ENCODE results near the gene TRMT2A.

The TRMT2A gene

GRCh38 chr22:20102203-20102780, 14.7 kb downstream of the TRMT2A start:
- no peak for DNase-seq

GRCh38 chr22:20101638-20102037, 15.4 kb downstream of the TRMT2A start:
- no peak for DNase-seq

GRCh38 chr22:20099099-20099711, 17.8 kb downstream of the TRMT2A start:
- DNase-seq = no peak

GRCh38 chr22:20096574-20097420, 20.2 kb downstream of the TRMT2A start:
- DNase-seq = no peak

GRCh38 chr22:20095521-20095920, 21.5 kb downstream of the TRMT2A start:
- no peak for DNase-seq

- DNase-seq = no peak
These were observed 22.7 kb downstream of the TRMT2A start for GRCh38 chr22:20094197-20094807.

- peak in 7 of 14 donors; percentile 34 to 96 (median 57) for DNase-seq
These were observed 23.4 kb downstream of the TRMT2A start for GRCh38 chr22:20093418-20094196.

- no peak for DNase-seq
These were observed 24.6 kb downstream of the TRMT2A start for GRCh38 chr22:20092477-20092854.

- DNase-seq = no peak
These were observed 25.1 kb downstream of the TRMT2A start for GRCh38 chr22:20091690-20092476.

GRCh38 chr22:20090730-20091240, 26.2 kb downstream of the TRMT2A start:
- no peak for DNase-seq

- DNase-seq = no peak
These were observed 26.9 kb downstream of the TRMT2A start for GRCh38 chr22:20089977-20090729.

GRCh38 chr22:20089226-20089976, 27.6 kb downstream of the TRMT2A start:
- DNase-seq = no peak

- DNase-seq = no peak
These were observed 28.8 kb downstream of the TRMT2A start for GRCh38 chr22:20088263-20088648.

GRCh38 chr22:20087319-20088262, 29.4 kb downstream of the TRMT2A start:
- DNase-seq = no peak

- no peak for DNase-seq
These were observed 30.3 kb downstream of the TRMT2A start for GRCh38 chr22:20086763-20087162.

- no peak for DNase-seq
These were observed 30.9 kb downstream of the TRMT2A start for GRCh38 chr22:20086101-20086599.

- DNase-seq = no peak
These were observed 31.4 kb downstream of the TRMT2A start for GRCh38 chr22:20085651-20086050.

All from C1 segment of cervical spinal cord (tissue), 14 donors.